Endodermal cell (in vitro differentiated cells): ENCODE data around the gene CAPS2. TPM values are rescaled to one million over a fixed set of nuclear protein-coding genes. Genes with fewer than 3 reads are reported as not detected.

Source experiments
- DNase-seq: peaks from one replicate; pipeline ENCODE4 v3.0.0-alpha.2; 2017
- H3K27ac ChIP-seq: 2 replicates; pipeline ENCODE4 v1.5.1; 2013; ENCODE audit warnings: mild to moderate bottlenecking, low read depth, low read length, moderate library complexity
- H3K27me3 ChIP-seq: 2 replicates; pipeline ENCODE4 v1.6.1; 2013; ENCODE audit warnings: mild to moderate bottlenecking, low read length, moderate library complexity; ENCODE audit not compliant: insufficient read depth, control insufficient read depth, poor library complexity, severe bottlenecking
- H3K36me3 ChIP-seq: 2 replicates; pipeline ENCODE4 v1.7.0; 2013; ENCODE audit warnings: mild to moderate bottlenecking, low read length, moderate library complexity; ENCODE audit not compliant: control insufficient read depth, insufficient read depth
- H3K4me1 ChIP-seq: one replicate; pipeline ENCODE4 v1.7.0; 2013; ENCODE audit warnings: low read length; ENCODE audit not compliant: control insufficient read depth, insufficient read depth
- H3K4me3 ChIP-seq: 2 replicates; pipeline ENCODE4 v1.5.1; 2013; ENCODE audit warnings: mild to moderate bottlenecking, low read length, moderate library complexity
- H3K9ac ChIP-seq: 2 replicates; pipeline ENCODE4 v1.6.1; 2013; ENCODE audit warnings: mild to moderate bottlenecking, low read length, moderate library complexity; ENCODE audit not compliant: poor library complexity, severe bottlenecking; ENCODE audit errors: extremely low read depth
- H3K9me3 ChIP-seq: 2 replicates; pipeline ENCODE4 v1.6.1; 2013; ENCODE audit warnings: mild to moderate bottlenecking, low read length, moderate library complexity; ENCODE audit not compliant: control insufficient read depth
- H3K27ac Mint-ChIP-seq: 2 replicates; pipeline ENCODE4 v1.8.0; 2020; ENCODE audit warnings: mixed read lengths
- H3K27me3 Mint-ChIP-seq: 2 replicates; pipeline ENCODE4 v1.8.0; 2021; ENCODE audit warnings: mild to moderate bottlenecking, mixed read lengths; ENCODE audit not compliant: insufficient read depth
- H3K36me3 Mint-ChIP-seq: 2 replicates; pipeline ENCODE4 v1.8.0; 2020; ENCODE audit warnings: low read depth, mixed read lengths
- H3K4me1 Mint-ChIP-seq: 2 replicates; pipeline ENCODE4 v1.8.0; 2020; ENCODE audit warnings: mixed read lengths
- H3K4me3 Mint-ChIP-seq: 2 replicates; pipeline ENCODE4 v1.8.0; 2020; ENCODE audit warnings: mild to moderate bottlenecking, moderate library complexity, mixed read lengths
- H3K9me3 Mint-ChIP-seq: 2 replicates; pipeline ENCODE4 v1.8.0; 2020; ENCODE audit warnings: mild to moderate bottlenecking, mixed read lengths
- CTCF ChIP-seq: fragments of 200-600 bp; sonication (generic); conservative IDR thresholded peaks from 2 replicates; pipeline ENCODE4 v1.5.0; 2021; ENCODE audit warnings: antibody characterized with exemption, mild to moderate bottlenecking
- WGBS, 2 experiments: methylation state at CpG; one replicate each; pipeline versions ENCODE4 v1.1.5 to v1.1.7; 2013; ENCODE audit warnings: missing lambda C conversion rate in 2 of 2, mixed read lengths in 1 of 2; ENCODE audit not compliant: insufficient coverage in 1 of 2, insufficient read length in 1 of 2; 5-methylcytosine and 5-hydroxymethylcytosine counted together
- total RNA-seq, 2 donors: library from RNA; stranded (reverse); fragmentation: NEBNext Ultra II Directional in 1 of 2; extraction: Animal tissue kit (Norgen Biotek cat#: 25700) in 1 of 2; gene quantifications; 2 replicates in 1 of 2; 3 replicates in 1 of 2; pipeline ENCODE4 v1.2.1, GENCODE V29; 2021

The CAPS2 gene
- total RNA-seq, 2 donors from 2014 or later, result 3.9 to 5.5 TPM

- WGBS, 2 experiments, result 50% methylated on average over 1 of the region's 3 CpGs; no CpG with 5 or more reads in 1 of the 2 experiments
- Mint-ChIP-seq H3K4me3 (no peak overlapping the region), H3K4me1 (peaks cover 9% of the 10 kb centered on the region), H3K27ac (no peak overlapping the region), H3K27me3 (peaks cover 44% of the 10 kb centered on the region), H3K36me3 (no peaks in the 10 kb centered on the region), H3K9me3 (no peaks in the 10 kb centered on the region)
- no peaks in the 10 kb centered on the region for H3K9me3 ChIP-seq
- H3K27ac ChIP-seq, result no peak overlapping the region
- H3K4me1 ChIP-seq, result no peaks in the 10 kb centered on the region
- no peak for DNase-seq
- H3K4me3 ChIP-seq, result no peak overlapping the region
- H3K36me3 ChIP-seq, result no peaks in the 10 kb centered on the region
- no peak overlapping the region for H3K9ac ChIP-seq
- TF ChIP-seq CTCF, result no peak
- peaks cover 45% of the 10 kb centered on the region for H3K27me3 ChIP-seq
Measured at GRCh38 chr12:75294797-75295196, 35.3 kb downstream of the CAPS2 start.

- no peaks in the 10 kb centered on the region for H3K36me3 ChIP-seq
- H3K9ac ChIP-seq, result no peak overlapping the region
- no peak for TF ChIP-seq CTCF
- H3K4me1 ChIP-seq, result no peaks in the 10 kb centered on the region
- 18 to 42% methylated on average over 2 to 3 of the region's 3 CpGs for whole genome bisulfite sequencing, 2 experiments
- H3K27ac ChIP-seq, result no peak overlapping the region
- no peaks in the 10 kb centered on the region for H3K36me3 Mint-ChIP-seq
- H3K27me3 ChIP-seq, result peaks cover 45% of the 10 kb centered on the region
- no peaks in the 10 kb centered on the region for H3K9me3 Mint-ChIP-seq
- no peak overlapping the region for H3K27ac Mint-ChIP-seq
- no peak overlapping the region for H3K4me3 ChIP-seq
- no peak overlapping the region for H3K4me3 Mint-ChIP-seq
- peaks cover 44% of the 10 kb centered on the region for H3K27me3 Mint-ChIP-seq
- no peaks in the 10 kb centered on the region for H3K9me3 ChIP-seq
- H3K4me1 Mint-ChIP-seq, result peaks cover 9% of the 10 kb centered on the region
- no peak for DNase-seq
Measured at GRCh38 chr12:75294336-75294735, 35.8 kb downstream of the CAPS2 start.

GRCh38 chr12:75291014-75291413, 39.1 kb downstream of the CAPS2 start:
- no peaks in the 10 kb centered on the region for H3K9me3 ChIP-seq
- H3K27ac ChIP-seq, result no peak overlapping the region
- H3K4me1 ChIP-seq, result no peaks in the 10 kb centered on the region
- Mint-ChIP-seq H3K4me3 (no peak overlapping the region), H3K27ac (no peak overlapping the region), H3K27me3 (peaks cover 23% of the 10 kb centered on the region), H3K9me3 (no peaks in the 10 kb centered on the region), H3K36me3 (no peaks in the 10 kb centered on the region), H3K4me1 (peaks cover 9% of the 10 kb centered on the region)
- no peak overlapping the region for H3K9ac ChIP-seq
- no peak for TF ChIP-seq CTCF
- peaks cover 16% of the 10 kb centered on the region for H3K27me3 ChIP-seq
- DNase-seq, result no peak
- H3K36me3 ChIP-seq, result no peaks in the 10 kb centered on the region
- WGBS, 2 experiments, result 92 to 100% methylated on average over 1 of the region's 1 CpG
- H3K4me3 ChIP-seq, result no peak overlapping the region
